PC-3 (cell line): ENCODE data around the gene MSH2. TPM values are rescaled to one million over a fixed set of nuclear protein-coding genes. Genes with fewer than 3 reads are reported as not detected.

Experiments
- ATAC-seq: fragments of 200-7000 bp; cut with Tn5 transposase; 2 replicates; pipeline ENCODE4 v1.9.1; 2020; ENCODE audit warnings: mild to moderate bottlenecking, moderate library complexity
- BruUV-seq: library from RNA; stranded (reverse); fragments of 400-500 nt; replicated peaks from 2 replicates; lab custom pipeline; 2021; lab: Mats Ljungman, UMichigan
- CTCF ChIA-PET: fragments of 300-600 bp; sonication (Branson Sonifier 250); formaldehyde crosslinking; loops from one replicate; lab custom pipeline; 2022; ENCODE audit warnings: antibody characterized with exemption; lab: Charles Lee
- POLR2A ChIA-PET: fragments of 300-600 bp; sonication (Branson Sonifier 250); formaldehyde crosslinking; loops from one replicate; lab custom pipeline; 2022; ENCODE audit warnings: antibody characterized with exemption; ENCODE audit not compliant: unreplicated experiment; lab: Charles Lee
- DNase-seq: peaks from one replicate; pipeline ENCODE4 v3.0.0-alpha.2; 2015
- H2AFZ ChIP-seq: fragments of 300-600 bp; sonication (generic); 2 replicates; pipeline ENCODE4 v1.6.0; 2016; ENCODE audit warnings: antibody characterized with exemption, low read length
- H3F3A ChIP-seq: fragments of 300-600 bp; sonication (generic); one replicate; pipeline ENCODE4 v1.6.0; 2017; ENCODE audit warnings: antibody characterized with exemption, low read length, control low read depth, mild to moderate bottlenecking; ENCODE audit not compliant: unreplicated experiment
- H3K27ac ChIP-seq: fragments of 300-600 bp; sonication (generic); 2 replicates; pipeline ENCODE4 v1.5.1; 2016; ENCODE audit warnings: mild to moderate bottlenecking, low read length
- H3K27me3 ChIP-seq: fragments of 300-600 bp; sonication (generic); 2 replicates; pipeline ENCODE4 v1.6.1; 2016; ENCODE audit warnings: low read length, mixed read lengths
- H3K36me3 ChIP-seq: fragments of 300-600 bp; sonication (generic); 2 replicates; pipeline ENCODE4 v1.6.1; 2016; ENCODE audit warnings: low read depth, mixed run types, low read length, mixed read lengths
- H3K4me1 ChIP-seq: fragments of 300-600 bp; sonication (generic); 2 replicates; pipeline ENCODE4 v1.5.1; 2016; ENCODE audit warnings: low read length; ENCODE audit not compliant: insufficient read depth
- H3K4me2 ChIP-seq: fragments of 300-600 bp; sonication (generic); 2 replicates; pipeline ENCODE4 v1.6.0; 2016; ENCODE audit warnings: low read length
- H3K4me3 ChIP-seq: fragments of 300-600 bp; sonication (generic); 2 replicates; pipeline ENCODE4 v1.5.1; 2016; ENCODE audit warnings: mild to moderate bottlenecking, low read length, mixed read lengths
- H3K79me2 ChIP-seq: fragments of 300-600 bp; sonication (generic); 2 replicates; pipeline ENCODE4 v1.6.1; 2017; ENCODE audit warnings: low read length, mixed read lengths
- H3K9ac ChIP-seq: fragments of 300-600 bp; sonication (generic); 2 replicates; pipeline ENCODE4 v1.6.0; 2016; ENCODE audit warnings: mild to moderate bottlenecking, low read length
- H3K9me2 ChIP-seq: fragments of 300-600 bp; sonication (generic); replicated peaks from 2 replicates; pipeline ENCODE4 v1.6.1; 2016; ENCODE audit warnings: mixed run types, low read length, mixed read lengths
- H3K9me3 ChIP-seq: fragments of 300-600 bp; sonication (generic); 2 replicates; pipeline ENCODE4 v1.6.1; 2016; ENCODE audit warnings: low read length, mixed read lengths
- H4K20me1 ChIP-seq: fragments of 300-600 bp; sonication (generic); 2 replicates; pipeline ENCODE4 v1.6.1; 2016; ENCODE audit warnings: low read length, mixed read lengths
- CTCF ChIP-seq: fragments of 300-600 bp; sonication (generic); conservative IDR thresholded peaks from 2 replicates; pipeline ENCODE4 v1.5.1; 2017; ENCODE audit warnings: antibody characterized with exemption, low read depth, mild to moderate bottlenecking, low read length
- EZH2 ChIP-seq: fragments of 300-600 bp; sonication (generic); IDR thresholded peaks from one replicate; pipeline ENCODE4 v1.6.1; 2017; ENCODE audit warnings: antibody characterized with exemption, mild to moderate bottlenecking, low read length; ENCODE audit not compliant: unreplicated experiment
- EZH2phosphoT487 ChIP-seq: fragments of 300-600 bp; sonication (generic); IDR thresholded peaks from 2 replicates; pipeline ENCODE4 v1.6.1; 2018; ENCODE audit warnings: mild to moderate bottlenecking, antibody characterized with exemption, low read length, borderline replicate concordance
- intact Hi-C: fragments of 100-400 bp; cut with micrococcal nuclease; formaldehyde crosslinking; loops from 2 replicates; pipeline ENCODE4 v1.9.0; 2023
- total RNA-seq: library from RNA; depleted of rRNA; stranded (reverse); fragments of >200 nt; gene quantifications from 2 replicates; pipeline ENCODE4 v1.2.3, GENCODE V29; 2014

Gene MSH2
- total RNA-seq, 1 experiment from 2014 or later, result 70.7 TPM

- H3K4me1 ChIP-seq, result peaks cover 31% of the 10 kb centered on the region
- H3K9me3 ChIP-seq, result no peaks in the 10 kb centered on the region
- H3K4me2 ChIP-seq, result peak overlapping the region; percentile 68
- peaks cover 17% of the 10 kb centered on the region; the same call in 1 of the 2 replicates for H3K36me3 ChIP-seq
- DNase-seq, result peak; percentile 80
- H3F3A ChIP-seq, result peaks cover 6% of the 10 kb centered on the region
- CTCF ChIA-PET, result no interaction called here
- intact Hi-C loops, result loop anchor here (2.0 kb wide), 1 partner anchor 19 kb away; the partner anchor contains the start of gene MSH2
- H2AFZ ChIP-seq, result 0 out of 2 replicates have a peak overlapping the region, but pooled peaks have one; percentile 9
- 0 out of 2 replicates have a peak overlapping the region, but pooled peaks have one; percentile 11 for H3K4me3 ChIP-seq
- H3K9me2 ChIP-seq, result no peaks in the 10 kb centered on the region
- peak; percentile 78 for ATAC-seq
- H3K9ac ChIP-seq, result peak overlapping the region; percentile 30; the same call in 1 of the 2 replicates
- no peak for TF ChIP-seq CTCF
- TF ChIP-seq EZH2phosphoT487, result no peak
- no peak for TF ChIP-seq EZH2
- BruUV-seq, result no TSS peak
- H3K79me2 ChIP-seq, result 0 out of 2 replicates have a peak, but pooled peaks cover 4% of the 10 kb centered on the region
- peak overlapping the region; percentile 81 for H3K27ac ChIP-seq
- no peaks in the 10 kb centered on the region for H4K20me1 ChIP-seq
- POLR2A ChIA-PET, result no interaction called here
- no peaks in the 10 kb centered on the region for H3K27me3 ChIP-seq
Measured at GRCh38 chr2:47422016-47422415, 19.1 kb downstream of the MSH2 start.

DNA sequence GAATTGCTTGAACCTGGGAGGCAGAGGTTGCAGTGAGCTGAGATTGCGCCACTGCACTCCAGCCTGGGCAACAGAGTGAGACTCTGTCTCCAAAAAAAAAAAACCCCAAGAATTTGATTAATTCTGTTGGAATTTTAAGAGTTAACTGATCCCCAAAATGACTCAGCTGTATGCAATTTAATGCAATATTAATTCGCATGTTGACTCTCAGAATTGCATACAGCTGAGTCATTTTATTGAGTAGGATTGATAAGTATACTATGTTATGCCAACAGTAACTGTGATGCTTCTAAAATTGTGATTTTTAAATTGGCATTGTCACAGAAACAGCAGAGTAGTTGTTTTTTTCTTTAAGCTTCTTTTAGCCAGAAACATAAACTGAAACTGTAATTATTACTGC lies 19.6 kb downstream of the MSH2 start:
- Histone ChIP-seq H3K9me2 (no peaks in the 10 kb centered on the region), H3K79me2 (0 out of 2 replicates have a peak, but pooled peaks cover 4% of the 10 kb centered on the region), H3F3A (peaks cover 6% of the 10 kb centered on the region), H3K4me3 (peak overlapping the region; percentile 23; the same call in 1 of the 2 replicates), H3K9me3 (no peaks in the 10 kb centered on the region), H2AFZ (no peak overlapping the region), H3K4me1 (peaks cover 37% of the 10 kb centered on the region), H3K27ac (peak overlapping the region; percentile 81), H3K9ac (peak overlapping the region; percentile 30; the same call in 1 of the 2 replicates), H3K36me3 (peaks cover 12% of the 10 kb centered on the region; the same call in 1 of the 2 replicates), H3K4me2 (peak overlapping the region; percentile 68), H3K27me3 (no peaks in the 10 kb centered on the region), H4K20me1 (no peaks in the 10 kb centered on the region)
- TF ChIP-seq CTCF, result no peak
- no peak for TF ChIP-seq EZH2phosphoT487
- no peak for TF ChIP-seq EZH2
- BruUV-seq, result no TSS peak
- intact Hi-C loops, result loop anchor here (2.0 kb wide), 1 partner anchor 20 kb away; the partner anchor contains the start of gene MSH2
- DNase-seq, result peak; percentile 96
- ATAC-seq, result peak; percentile 65
- ChIA-PET POLR2A (interaction anchor here (0.6 kb wide), 2 partner anchors 38 to 361 kb away, joined by 6 to 7 read pairs; no protein-coding TSS in a partner anchor), CTCF (interaction anchor here (0.6 kb wide), 3 partner anchors 88 to 998 kb away, joined by 3 to 6 read pairs (median 3); no protein-coding TSS in a partner anchor)

DNA sequence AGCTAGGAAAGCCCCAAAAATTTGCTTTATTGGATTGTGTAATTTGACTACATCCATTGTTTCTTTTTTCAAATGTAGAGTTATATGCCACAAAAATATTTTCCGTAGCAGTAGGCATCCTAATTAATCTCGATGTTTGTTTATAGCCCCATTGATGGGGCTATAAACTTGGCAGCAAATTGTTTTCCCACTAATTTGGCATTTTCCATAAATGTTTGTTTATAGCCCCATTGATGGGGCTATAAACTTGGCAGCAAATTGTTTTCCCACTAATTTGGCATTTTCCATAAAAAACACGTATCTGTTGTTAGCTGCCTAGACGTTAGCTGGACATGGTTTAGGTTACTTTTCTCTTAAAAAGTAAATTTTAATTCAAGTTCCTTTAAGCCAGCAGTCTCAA lies 23.8 kb downstream of the MSH2 start:
- H3K4me1 ChIP-seq, result peaks cover 43% of the 10 kb centered on the region
- H3K79me2 ChIP-seq, result peaks cover 8% of the 10 kb centered on the region
- H3K9ac ChIP-seq, result no peak overlapping the region
- intact Hi-C loops, result no loop called here
- H3K27ac ChIP-seq, result no peak overlapping the region
- ATAC-seq, result no peak
- H2AFZ ChIP-seq, result no peak overlapping the region
- H3K4me2 ChIP-seq, result no peak overlapping the region
- TF ChIP-seq EZH2phosphoT487 (no peak), EZH2 (no peak)
- ChIA-PET POLR2A (no interaction called here), CTCF (no interaction called here)
- no TSS peak for BruUV-seq
- DNase-seq, result no peak
- no peaks in the 10 kb centered on the region for H3K27me3 ChIP-seq
- H3F3A ChIP-seq, result peaks cover 2% of the 10 kb centered on the region
- H3K4me3 ChIP-seq, result no peak overlapping the region
- no peaks in the 10 kb centered on the region for H3K9me2 ChIP-seq
- H4K20me1 ChIP-seq, result no peaks in the 10 kb centered on the region
- no peaks in the 10 kb centered on the region for H3K9me3 ChIP-seq
- peaks cover 21% of the 10 kb centered on the region for H3K36me3 ChIP-seq
